Psoas muscle (tissue), 8 donors: ENCODE results near the gene ARHGEF10L. TPM values are rescaled to one million over a fixed set of nuclear protein-coding genes. Genes with fewer than 3 reads are reported as not detected.

Source experiments
- ATAC-seq, 4 donors: fragments of 200-7000 bp; cut with Tn5 transposase; one replicate each; pipeline ENCODE4 v1.9.1; 2020; ENCODE audit warnings: moderate library complexity in 3 of 4, mild to moderate bottlenecking in 2 of 4
- DNase-seq, 2 donors: peaks; one replicate each; pipeline ENCODE4 v3.0.0-alpha.2; 2020
- H3K27ac ChIP-seq: fragments of 200-600 bp; one replicate; pipeline ENCODE4 v1.8.0; 2022
- H3K27me3 ChIP-seq, 3 donors: fragments of 200-600 bp in 1 of 3; one replicate each; pipeline versions ENCODE4 v1.6.1 to v1.8.0; 2013 to 2022; ENCODE audit warnings: low read length in 2 of 3, mild to moderate bottlenecking in 2 of 3, moderate library complexity in 1 of 3; ENCODE audit not compliant: insufficient read depth in 3 of 3
- H3K36me3 ChIP-seq, 2 donors: fragments of 200-600 bp in 1 of 2; one replicate each; pipeline versions ENCODE4 v1.6.1 to v1.8.0; 2013 to 2022; ENCODE audit warnings: low read depth in 1 of 2, mild to moderate bottlenecking in 1 of 2, moderate library complexity in 1 of 2; ENCODE audit not compliant: insufficient read depth in 1 of 2
- H3K4me1 ChIP-seq: fragments of 200-600 bp; one replicate; pipeline ENCODE4 v1.8.0; 2022
- H3K4me3 ChIP-seq: fragments of 200-600 bp; one replicate; pipeline ENCODE4 v1.8.0; 2022; ENCODE audit warnings: mild to moderate bottlenecking
- H3K9me3 ChIP-seq: fragments of 200-600 bp; one replicate; pipeline ENCODE4 v1.8.0; 2022
- CTCF ChIP-seq: fragments of 200-600 bp; IDR thresholded peaks from one replicate; pipeline ENCODE4 v1.8.0; 2022; ENCODE audit warnings: antibody characterized with exemption
- WGBS, 3 donors: extraction: QIAGEN DNeasy Blood & Tissue Kit; methylation state at CpG; one replicate each; pipeline versions ENCODE4 v1.1.6 to v1.1.7; 2013; 5-methylcytosine and 5-hydroxymethylcytosine counted together
- intact Hi-C, 2 donors: fragments of 100-400 bp; cut with DNase I; formaldehyde crosslinking; loops; one replicate each; pipeline versions ENCODE4 v1.11.0 to v1.14.2; 2022
- polyA plus RNA-seq, 3 donors: library from polyadenylated mRNA; stranded (reverse); fragments of 200-250 nt; gene quantifications; one replicate each; pipeline ENCODE4 v1.2.3, GENCODE V29; 2013
- total RNA-seq, 4 donors: library from RNA; stranded (reverse); fragmentation: NEBNext Ultra II Directional in 2 of 4; extraction: Animal tissue kit (Norgen Biotek cat#: 25700) in 2 of 4; gene quantifications; one replicate each; pipeline versions ENCODE4 v1.2.1 to v1.2.4, GENCODE V29; 2021 to 2023
- donor health status: healthy with polysubstance abuse.
- donor health status: DM: no; HTN: no; CAD: no; lungs with moderate emphysema.
- donor health status: Bipolar disorder and iron deficiency.
- donor health status: healthy.
- donor health status: DM: yes; HTN: yes; CAD: no.
- donor health status: DM: no; HTN: no; CAD: no.
- donor health status: DM: no; HTN: no; CAD: no.
- donor health status: DM: yes; HTN: yes; CAD: no.

ARHGEF10L gene
- total and polyA plus RNA-seq, 7 donors = 18.8 to 108 (median 37.1) TPM

- WGBS, 3 donors = 61 to 78% (median 65%) methylated on average over 21 to 26 of the region's 26 CpGs
- Histone ChIP-seq H3K4me3 (no peak overlapping the region), H3K27me3 (no peaks in the 10 kb centered on the region), H3K9me3 (no peaks in the 10 kb centered on the region), H3K27ac (no peak overlapping the region), H3K4me1 (peaks cover 17% of the 10 kb centered on the region), H3K36me3 (peaks cover under 1 to 37% of the 10 kb centered on the region in 2 donors)
- ATAC-seq = peak in 2 of 4 donors; percentile 32 to 42
- no peak for TF ChIP-seq CTCF
- DNase-seq = peak in 1 of 2 donors; percentile 76
- intact Hi-C loops = loop anchor here in 1 of 2 donors (10.0 kb wide), 1 partner anchor 905 kb away; no protein-coding TSS in a partner anchor
These were observed 130.5 kb downstream of the ARHGEF10L start for GRCh38 chr1:17669866-17670451.

- TF ChIP-seq CTCF = no peak
- Histone ChIP-seq H3K36me3 (peaks cover 0 to 29% of the 10 kb centered on the region in 2 donors), H3K9me3 (no peaks in the 10 kb centered on the region), H3K27ac (no peak overlapping the region), H3K27me3 (no peaks in the 10 kb centered on the region), H3K4me1 (peaks cover 17% of the 10 kb centered on the region), H3K4me3 (no peak overlapping the region)
- DNase-seq = no peak
- intact Hi-C loops = no loop called here
- WGBS, 3 donors = 86 to 89% (median 87%) methylated on average over 25 to 27 of the region's 27 CpGs
- ATAC-seq = no peak
These were observed 131.3 kb downstream of the ARHGEF10L start for GRCh38 chr1:17670587-17671313.

DNA sequence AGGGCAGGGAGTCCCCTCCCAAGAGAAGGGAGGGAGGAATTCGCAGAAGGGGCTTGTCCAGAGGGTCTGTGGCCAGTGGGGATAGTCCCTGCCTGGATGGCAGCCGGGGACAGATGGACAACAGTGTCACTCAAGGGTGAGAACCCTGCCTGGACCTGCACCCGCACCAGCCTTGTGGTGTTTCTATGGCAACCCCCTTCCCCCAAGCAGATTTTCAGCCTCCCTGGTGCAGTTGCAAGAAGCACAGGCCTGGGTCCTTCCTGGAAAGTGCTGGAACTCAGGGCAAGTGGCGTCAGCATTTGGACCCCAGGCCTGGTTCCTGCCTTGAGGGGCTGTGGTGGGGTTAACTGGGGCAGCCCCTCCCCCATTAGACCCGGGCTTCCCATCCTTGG, 131.8 kb downstream of the ARHGEF10L start:
- Histone ChIP-seq H3K9me3 (no peaks in the 10 kb centered on the region), H3K36me3 (peaks cover 0 to 23% of the 10 kb centered on the region in 2 donors), H3K4me1 (peaks cover 17% of the 10 kb centered on the region), H3K27me3 (no peaks in the 10 kb centered on the region), H3K4me3 (no peak overlapping the region), H3K27ac (no peak overlapping the region)
- ATAC-seq = no peak
- DNase-seq = no peak
- WGBS, 3 donors = 54 to 65% (median 56%) methylated on average over 5 of the region's 5 CpGs
- intact Hi-C loops = no loop called here
- no peak for TF ChIP-seq CTCF

DNA sequence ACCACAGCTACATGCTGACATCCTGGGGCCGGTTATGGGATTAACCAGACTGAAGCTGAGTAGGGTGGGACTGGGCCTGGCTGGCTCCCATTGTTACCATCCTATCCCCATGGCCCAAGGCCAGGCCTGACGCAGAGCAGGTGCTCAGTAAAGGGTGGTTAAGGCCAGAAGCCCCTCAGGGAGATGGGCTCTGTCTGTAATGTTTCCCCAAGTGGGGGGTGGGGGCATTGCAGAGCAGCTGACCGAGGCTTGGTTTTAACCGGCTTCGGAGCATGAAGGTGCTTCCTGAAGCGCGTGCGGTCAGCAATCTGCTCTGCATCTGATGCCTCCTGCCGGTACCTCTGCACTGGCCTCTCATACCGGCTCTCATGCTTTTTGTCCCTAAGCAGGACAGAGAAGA, 132.2 kb downstream of the ARHGEF10L start:
- Histone ChIP-seq H3K9me3 (no peaks in the 10 kb centered on the region), H3K27me3 (no peaks in the 10 kb centered on the region), H3K36me3 (peaks cover 0 to 20% of the 10 kb centered on the region in 2 donors), H3K27ac (no peak overlapping the region), H3K4me1 (peaks cover 17% of the 10 kb centered on the region), H3K4me3 (no peak overlapping the region)
- whole genome bisulfite sequencing, 3 donors = 53 to 64% (median 56%) methylated on average over 10 of the region's 10 CpGs
- ATAC-seq = no peak
- intact Hi-C loops = no loop called here
- DNase-seq = no peak
- TF ChIP-seq CTCF = no peak
